Measurements from ENCODE around the gene REG1A. TPM values are rescaled to one million over a fixed set of nuclear protein-coding genes. Genes with fewer than 3 reads are reported as not detected.

Gene REG1A
- total RNA-seq, 1 experiment from 2014 or later: 4.8 TPM

DNA sequence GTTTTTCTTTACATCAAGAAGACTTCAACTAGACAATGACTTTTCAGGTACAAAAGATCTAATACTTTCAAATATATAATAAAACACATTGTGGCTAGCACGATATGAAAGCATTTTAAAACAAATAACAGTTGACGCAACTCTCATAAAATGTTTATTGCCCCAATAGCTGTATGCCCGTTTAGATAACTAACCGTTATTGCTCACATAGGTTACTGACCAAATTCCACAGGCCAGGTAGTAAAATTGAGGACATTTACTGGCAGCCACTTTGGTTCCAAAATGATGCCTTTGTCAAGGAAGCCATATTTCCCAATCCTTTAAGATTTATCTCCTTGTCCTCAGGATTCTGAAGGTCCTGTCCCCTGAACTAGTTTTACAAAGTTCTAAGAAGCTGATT lies 29.6 kb upstream of the REG1A start (continued):
- no peak for TF ChIP-seq ZNF263 (CRISPR knock-in tag; IDR thresholded peaks at IDR 0.05; ENCODE audit: low read depth)
- no peak for TF ChIP-seq ATF2 (CRISPR knock-in tag; IDR thresholded peaks at IDR 0.05; ENCODE audit: borderline replicate concordance, low read depth)
- TF ChIP-seq GABPB1 (CRISPR knock-in tag; IDR thresholded peaks at IDR 0.05): no peak
- no peak for TF ChIP-seq NR1H2 (CRISPR knock-in tag; IDR thresholded peaks at IDR 0.05)
- no peak for TF ChIP-seq ELF4 (CRISPR knock-in tag; IDR thresholded peaks at IDR 0.05; ENCODE audit: low read depth)
- no peak for TF ChIP-seq ZSCAN18 (CRISPR knock-in tag; IDR thresholded peaks at IDR 0.05)
- TF ChIP-seq, protein P1, sequence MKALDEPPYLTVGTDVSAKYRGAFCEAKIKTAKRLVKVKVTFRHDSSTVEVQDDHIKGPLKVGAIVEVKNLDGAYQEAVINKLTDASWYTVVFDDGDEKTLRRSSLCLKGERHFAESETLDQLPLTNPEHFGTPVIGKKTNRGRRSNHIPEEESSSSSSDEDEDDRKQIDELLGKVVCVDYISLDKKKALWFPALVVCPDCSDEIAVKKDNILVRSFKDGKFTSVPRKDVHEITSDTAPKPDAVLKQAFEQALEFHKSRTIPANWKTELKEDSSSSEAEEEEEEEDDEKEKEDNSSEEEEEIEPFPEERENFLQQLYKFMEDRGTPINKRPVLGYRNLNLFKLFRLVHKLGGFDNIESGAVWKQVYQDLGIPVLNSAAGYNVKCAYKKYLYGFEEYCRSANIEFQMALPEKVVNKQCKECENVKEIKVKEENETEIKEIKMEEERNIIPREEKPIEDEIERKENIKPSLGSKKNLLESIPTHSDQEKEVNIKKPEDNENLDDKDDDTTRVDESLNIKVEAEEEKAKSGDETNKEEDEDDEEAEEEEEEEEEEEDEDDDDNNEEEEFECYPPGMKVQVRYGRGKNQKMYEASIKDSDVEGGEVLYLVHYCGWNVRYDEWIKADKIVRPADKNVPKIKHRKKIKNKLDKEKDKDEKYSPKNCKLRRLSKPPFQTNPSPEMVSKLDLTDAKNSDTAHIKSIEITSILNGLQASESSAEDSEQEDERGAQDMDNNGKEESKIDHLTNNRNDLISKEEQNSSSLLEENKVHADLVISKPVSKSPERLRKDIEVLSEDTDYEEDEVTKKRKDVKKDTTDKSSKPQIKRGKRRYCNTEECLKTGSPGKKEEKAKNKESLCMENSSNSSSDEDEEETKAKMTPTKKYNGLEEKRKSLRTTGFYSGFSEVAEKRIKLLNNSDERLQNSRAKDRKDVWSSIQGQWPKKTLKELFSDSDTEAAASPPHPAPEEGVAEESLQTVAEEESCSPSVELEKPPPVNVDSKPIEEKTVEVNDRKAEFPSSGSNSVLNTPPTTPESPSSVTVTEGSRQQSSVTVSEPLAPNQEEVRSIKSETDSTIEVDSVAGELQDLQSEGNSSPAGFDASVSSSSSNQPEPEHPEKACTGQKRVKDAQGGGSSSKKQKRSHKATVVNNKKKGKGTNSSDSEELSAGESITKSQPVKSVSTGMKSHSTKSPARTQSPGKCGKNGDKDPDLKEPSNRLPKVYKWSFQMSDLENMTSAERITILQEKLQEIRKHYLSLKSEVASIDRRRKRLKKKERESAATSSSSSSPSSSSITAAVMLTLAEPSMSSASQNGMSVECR (CRISPR knock-in tag; IDR thresholded peaks at IDR 0.05; ENCODE audit: borderline replicate concordance): no peak
- TF ChIP-seq ZNF396 (CRISPR knock-in tag; IDR thresholded peaks at IDR 0.05; ENCODE audit: borderline replicate concordance): no peak
- no peak for TF ChIP-seq ZNF121 (CRISPR knock-in tag; IDR thresholded peaks at IDR 0.05)
- TF ChIP-seq ATF3 (CRISPR knock-in tag; conservative IDR thresholded peaks at IDR 0.05): no peak

GRCh38 chr2:79097843-79098242 lies 22.4 kb upstream of the REG1A start:
- ChIA-PET CTCF (interaction anchor here (1.3 kb wide), 1 partner anchor 57 kb away, joined by 5 read pairs; no protein-coding TSS in a partner anchor), POLR2A (no interaction called here)
- TF ChIP-seq, protein P2, sequence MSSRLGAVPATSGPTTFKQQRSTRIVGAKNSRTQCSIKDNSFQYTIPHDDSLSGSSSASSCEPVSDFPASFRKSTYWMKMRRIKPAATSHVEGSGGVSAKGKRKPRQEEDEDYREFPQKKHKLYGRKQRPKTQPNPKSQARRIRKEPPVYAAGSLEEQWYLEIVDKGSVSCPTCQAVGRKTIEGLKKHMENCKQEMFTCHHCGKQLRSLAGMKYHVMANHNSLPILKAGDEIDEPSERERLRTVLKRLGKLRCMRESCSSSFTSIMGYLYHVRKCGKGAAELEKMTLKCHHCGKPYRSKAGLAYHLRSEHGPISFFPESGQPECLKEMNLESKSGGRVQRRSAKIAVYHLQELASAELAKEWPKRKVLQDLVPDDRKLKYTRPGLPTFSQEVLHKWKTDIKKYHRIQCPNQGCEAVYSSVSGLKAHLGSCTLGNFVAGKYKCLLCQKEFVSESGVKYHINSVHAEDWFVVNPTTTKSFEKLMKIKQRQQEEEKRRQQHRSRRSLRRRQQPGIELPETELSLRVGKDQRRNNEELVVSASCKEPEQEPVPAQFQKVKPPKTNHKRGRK (CRISPR knock-in tag; IDR thresholded peaks at IDR 0.05; ENCODE audit: borderline replicate concordance): no peak
- TF ChIP-seq, protein P1 (CRISPR knock-in tag; IDR thresholded peaks at IDR 0.05; ENCODE audit: borderline replicate concordance): no peak
- TF ChIP-seq IRF2 (CRISPR knock-in tag; IDR thresholded peaks at IDR 0.05; ENCODE audit: borderline replicate concordance, low read depth) (no peak), EMX1 (CRISPR knock-in tag; IDR thresholded peaks at IDR 0.05) (no peak), TEAD1 (CRISPR knock-in tag; IDR thresholded peaks at IDR 0.05) (no peak), IRF1 (CRISPR knock-in tag; IDR thresholded peaks at IDR 0.05) (no peak), ESRRA (CRISPR knock-in tag; IDR thresholded peaks at IDR 0.05; ENCODE audit: borderline replicate concordance) (no peak)
- no peak overlapping the region for H3K27ac Mint-ChIP-seq
- peaks cover 16% of the 10 kb centered on the region for H3K9me3 Mint-ChIP-seq
- ATAC-seq (no peak), DNase-seq (ENCODE audit: low spot score) (peak; percentile 17)
- H3K27me3 Mint-ChIP-seq (ENCODE audit: low read depth): no peaks in the 10 kb centered on the region
- no peak overlapping the region for H3K4me3 Mint-ChIP-seq
- peaks cover 12% of the 10 kb centered on the region for H3K36me3 Mint-ChIP-seq
- H3K4me1 Mint-ChIP-seq: no peaks in the 10 kb centered on the region
